Transverse colon (tissue), 4 donors: ENCODE results near the gene PDE7B. TPM values are rescaled to one million over a fixed set of nuclear protein-coding genes. Genes with fewer than 3 reads are reported as not detected.

Source experiments
- DNase-seq: peaks from one replicate; pipeline ENCODE4 v3.0.0-alpha.2; 2019
- H3K27ac ChIP-seq, 4 donors: fragments of 200-600 bp; sonication (generic); 2 replicates each; pipeline ENCODE4 v1.5.1; 2016 to 2018; ENCODE audit warnings: inconsistent platforms in 4 of 4
- H3K27me3 ChIP-seq: fragments of 200-600 bp; sonication (generic); 2 replicates; pipeline ENCODE4 v1.5.1; 2017; ENCODE audit warnings: inconsistent platforms
- H3K36me3 ChIP-seq, 4 donors: fragments of 200-600 bp; sonication (generic); 2 replicates each; pipeline ENCODE4 v1.5.1; 2017 to 2019; ENCODE audit warnings: inconsistent platforms in 4 of 4
- H3K4me1 ChIP-seq, 4 donors: fragments of 200-600 bp; sonication (generic); 2 replicates each; pipeline ENCODE4 v1.5.1; 2017 to 2020; ENCODE audit warnings: inconsistent platforms in 4 of 4
- H3K4me3 ChIP-seq, 4 donors: fragments of 200-600 bp; sonication (generic); 1 replicate in 1 of 4; 2 replicates in 3 of 4; pipeline versions ENCODE4 v1.5.1 to v1.6.1; 2017 to 2019; ENCODE audit warnings: inconsistent platforms in 4 of 4
- H3K9me3 ChIP-seq, 2 donors: fragments of 200-600 bp; sonication (generic); 2 replicates each; pipeline ENCODE4 v1.5.1; 2017 to 2019; ENCODE audit warnings: inconsistent platforms in 2 of 2
- EP300 ChIP-seq: sonication (generic); formaldehyde crosslinking; IDR thresholded peaks from one replicate; pipeline ENCODE4 v1.6.1; 2017; ENCODE audit warnings: antibody characterized with exemption, low read depth
- POLR2A ChIP-seq: fragments of 450-650 bp; IDR thresholded peaks from one replicate; pipeline ENCODE4 v1.6.1; 2016; ENCODE audit warnings: antibody characterized with exemption, mild to moderate bottlenecking, moderate library complexity
- POLR2AphosphoS5 ChIP-seq, 3 donors: sonication (generic); formaldehyde crosslinking; IDR thresholded peaks; one replicate each; pipeline ENCODE4 v1.6.1; 2016; ENCODE audit warnings: antibody characterized with exemption in 3 of 3
- WGBS, 2 donors: methylation state at CpG; one replicate each; pipeline ENCODE4 v1.1.5; 2018; ENCODE audit warnings: low coverage in 1 of 2; 5-methylcytosine and 5-hydroxymethylcytosine counted together
- in situ Hi-C, 4 donors: fragments of 200-750 bp; cut with MboI; loops; one replicate each; pipeline versions ENCODE4 v1.15.0 to v1.15.1; 2017; ENCODE audit warnings: low sequenced_read_pairs in 3 of 4, low pct_ligation_motif_present in 1 of 4, low pct_unique_long_range_greater_than_20kb in 1 of 4
- intact Hi-C: fragments of 100-400 bp; cut with DNase I; formaldehyde crosslinking; loops from one replicate; pipeline ENCODE4 v1.15.1; 2023; ENCODE audit warnings: low total_unique reads
- total RNA-seq, 4 donors: library from RNA; depleted of rRNA; stranded (reverse); fragments of >200 nt; gene quantifications; one replicate each; pipeline ENCODE4 v1.1.0, GENCODE V29; 2016
- TF ChIP-seq, protein P1 (sequence below), 5 experiments: fragments of 200-600 bp in 3 of 5; fragments of 450-650 bp in 2 of 5; sonication (generic) in 3 of 5; IDR thresholded peaks; 1 replicate in 2 of 5; 2 replicates in 3 of 5; pipeline ENCODE4 v1.5.1; 2016 to 2017; ENCODE audit warnings: antibody characterized with exemption in 5 of 5, inconsistent platforms in 3 of 5, mild to moderate bottlenecking in 2 of 5, moderate library complexity in 1 of 5

PDE7B gene
- total RNA-seq, 4 donors from 2014 or later = 0.40 to 2.2 (median 1.4) TPM

DNA sequence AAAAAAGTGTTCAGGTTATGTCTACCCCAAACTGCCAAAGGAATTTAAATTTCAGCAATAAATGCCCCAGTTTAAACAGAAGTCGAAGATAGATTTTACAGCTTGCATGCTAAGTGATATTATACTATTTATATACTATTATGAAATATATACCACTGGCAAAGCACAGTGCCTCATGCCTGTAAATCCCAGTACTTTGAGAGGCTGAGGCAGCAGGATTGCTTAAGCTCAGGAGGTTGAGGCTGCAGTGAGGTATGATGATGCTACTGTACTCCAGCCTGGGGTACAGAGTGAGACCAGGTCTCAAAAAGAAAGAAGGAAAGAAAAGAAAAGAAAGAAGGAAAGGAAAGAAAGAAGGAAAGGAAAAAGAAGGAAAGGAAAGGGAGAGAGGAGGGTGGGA, 296.6 kb downstream of the PDE7B start:
- DNase-seq = no peak
- Histone ChIP-seq H3K36me3 (no peaks in the 10 kb centered on the region), H3K27ac (no peak overlapping the region), H3K4me3 (no peak overlapping the region), H3K9me3 (no peaks in the 10 kb centered on the region), H3K4me1 (no peaks in the 10 kb centered on the region), H3K27me3 (no peaks in the 10 kb centered on the region)
- intact Hi-C loops (no loop called here), in situ Hi-C loops (no loop called here)
- WGBS, 2 donors = 51 to 67% methylated on average over 1 of the region's 1 CpG
- TF ChIP-seq POLR2A (no peak), POLR2AphosphoS5 (IDR thresholded peaks at IDR 0.05) (no peak), EP300 (no peak)
- TF ChIP-seq, protein P1, sequence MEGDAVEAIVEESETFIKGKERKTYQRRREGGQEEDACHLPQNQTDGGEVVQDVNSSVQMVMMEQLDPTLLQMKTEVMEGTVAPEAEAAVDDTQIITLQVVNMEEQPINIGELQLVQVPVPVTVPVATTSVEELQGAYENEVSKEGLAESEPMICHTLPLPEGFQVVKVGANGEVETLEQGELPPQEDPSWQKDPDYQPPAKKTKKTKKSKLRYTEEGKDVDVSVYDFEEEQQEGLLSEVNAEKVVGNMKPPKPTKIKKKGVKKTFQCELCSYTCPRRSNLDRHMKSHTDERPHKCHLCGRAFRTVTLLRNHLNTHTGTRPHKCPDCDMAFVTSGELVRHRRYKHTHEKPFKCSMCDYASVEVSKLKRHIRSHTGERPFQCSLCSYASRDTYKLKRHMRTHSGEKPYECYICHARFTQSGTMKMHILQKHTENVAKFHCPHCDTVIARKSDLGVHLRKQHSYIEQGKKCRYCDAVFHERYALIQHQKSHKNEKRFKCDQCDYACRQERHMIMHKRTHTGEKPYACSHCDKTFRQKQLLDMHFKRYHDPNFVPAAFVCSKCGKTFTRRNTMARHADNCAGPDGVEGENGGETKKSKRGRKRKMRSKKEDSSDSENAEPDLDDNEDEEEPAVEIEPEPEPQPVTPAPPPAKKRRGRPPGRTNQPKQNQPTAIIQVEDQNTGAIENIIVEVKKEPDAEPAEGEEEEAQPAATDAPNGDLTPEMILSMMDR (IDR thresholded peaks at IDR 0.05) = no peak

- Histone ChIP-seq H3K27me3 (no peaks in the 10 kb centered on the region), H3K9me3 (no peaks in the 10 kb centered on the region), H3K27ac (peak overlapping the region in 2 of 4 donors; percentile 19 to 37), H3K4me1 (no peaks in the 10 kb centered on the region), H3K4me3 (no peak overlapping the region), H3K36me3 (no peaks in the 10 kb centered on the region)
- no peak for DNase-seq
- WGBS, 2 donors = 80 to 93% methylated on average over 1 to 5 of the region's 5 CpGs
- TF ChIP-seq POLR2A = no peak
- no peak for TF ChIP-seq POLR2AphosphoS5 (IDR thresholded peaks at IDR 0.05)
- TF ChIP-seq, protein P1 (IDR thresholded peaks at IDR 0.05) = no peak
- TF ChIP-seq EP300 = no peak
- intact Hi-C loops = no loop called here
- in situ Hi-C loops = no loop called here
These were observed 297.0 kb downstream of the PDE7B start for GRCh38 chr6:136148523-136148922.

GRCh38 chr6:136149311-136149710, 297.8 kb downstream of the PDE7B start:
- Histone ChIP-seq H3K27me3 (no peaks in the 10 kb centered on the region), H3K36me3 (no peaks in the 10 kb centered on the region), H3K4me1 (no peaks in the 10 kb centered on the region), H3K4me3 (no peak overlapping the region), H3K27ac (peak overlapping the region in 2 of 4 donors; percentile 19 to 22), H3K9me3 (no peaks in the 10 kb centered on the region)
- no peak for DNase-seq
- WGBS, 2 donors = 72 to 94% methylated on average over 2 of the region's 2 CpGs
- intact Hi-C loops = no loop called here
- TF ChIP-seq POLR2A (no peak), EP300 (no peak), POLR2AphosphoS5 (IDR thresholded peaks at IDR 0.05) (no peak)
- TF ChIP-seq, protein P1 (IDR thresholded peaks at IDR 0.05) = no peak
- in situ Hi-C loops = no loop called here

DNA sequence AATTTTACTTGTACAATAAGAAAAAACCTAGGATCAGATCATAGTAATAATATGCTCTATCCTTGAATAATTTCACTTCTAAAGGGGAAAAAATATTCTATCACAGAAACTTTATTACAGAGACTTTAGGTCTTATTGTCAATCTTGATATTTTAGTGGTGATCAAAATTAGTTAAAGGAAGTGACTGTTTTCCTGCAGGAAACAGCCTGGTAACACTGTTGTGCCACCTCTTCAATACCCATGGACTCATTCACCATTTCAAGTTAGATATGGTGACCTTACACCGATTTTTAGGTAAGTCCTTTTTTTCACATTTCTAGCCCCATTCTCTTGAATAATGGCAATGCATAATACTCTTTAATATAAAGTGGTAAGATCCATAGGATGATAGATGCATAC, 299.5 kb downstream of the PDE7B start:
- no peaks in the 10 kb centered on the region for H3K36me3 ChIP-seq
- WGBS, 2 donors = 79 to 88% methylated on average over 1 of the region's 1 CpG
- H3K27me3 ChIP-seq = no peaks in the 10 kb centered on the region
- no peak overlapping the region for H3K4me3 ChIP-seq
- no peaks in the 10 kb centered on the region for H3K4me1 ChIP-seq
- in situ Hi-C loops (no loop called here), intact Hi-C loops (no loop called here)
- H3K27ac ChIP-seq = no peak overlapping the region
- H3K9me3 ChIP-seq = no peaks in the 10 kb centered on the region
- TF ChIP-seq, protein P1 (IDR thresholded peaks at IDR 0.05) = no peak
- TF ChIP-seq POLR2A (no peak), POLR2AphosphoS5 (IDR thresholded peaks at IDR 0.05) (no peak), EP300 (no peak)
- DNase-seq = no peak
